Superior temporal gyrus (tissue), 1 donor: Measurements from ENCODE around the gene CRAMP1.

Experiments used
- DNase-seq: peaks from one replicate; pipeline ENCODE4 v3.0.0-alpha.2; 2016; ENCODE audit errors: extremely low spot score

CRAMP1 gene

GRCh38 chr16:1601489-1601888 is 10.7 kb upstream of the CRAMP1 start:
- DNase-seq = no peak

GRCh38 chr16:1602285-1602684 is 9.9 kb upstream of the CRAMP1 start:
- DNase-seq = no peak

GRCh38 chr16:1606774-1607173 is 5.4 kb upstream of the CRAMP1 start:
- DNase-seq = no peak

GRCh38 chr16:1607971-1608370 is 4.2 kb upstream of the CRAMP1 start:
- DNase-seq = no peak

- DNase-seq = peak; percentile 80
These were observed 1.9 kb upstream of the CRAMP1 start for GRCh38 chr16:1610071-1610898.

- no peak for DNase-seq
These were observed 1.1 kb upstream of the CRAMP1 start for GRCh38 chr16:1610899-1611632.

GRCh38 chr16:1613211-1613622 is 1.1 kb downstream of the CRAMP1 start:
- no peak for DNase-seq

GRCh38 chr16:1613728-1614455 is 1.7 kb downstream of the CRAMP1 start:
- no peak for DNase-seq

GRCh38 chr16:1614456-1615102 is 2.4 kb downstream of the CRAMP1 start:
- DNase-seq = no peak

GRCh38 chr16:1615761-1616160 is 3.6 kb downstream of the CRAMP1 start:
- DNase-seq = no peak

GRCh38 chr16:1619976-1620375 is 7.8 kb downstream of the CRAMP1 start:
- no peak for DNase-seq

- DNase-seq = no peak
These were observed 8.2 kb downstream of the CRAMP1 start for GRCh38 chr16:1620391-1620790.

- DNase-seq = no peak
These were observed 9.7 kb downstream of the CRAMP1 start for GRCh38 chr16:1621851-1622250.

GRCh38 chr16:1626327-1626726 is 14.2 kb downstream of the CRAMP1 start:
- no peak for DNase-seq

GRCh38 chr16:1626776-1627175 is 14.6 kb downstream of the CRAMP1 start:
- DNase-seq = no peak

GRCh38 chr16:1630450-1631213 is 18.5 kb downstream of the CRAMP1 start:
- DNase-seq = no peak

GRCh38 chr16:1631230-1631629 is 19.1 kb downstream of the CRAMP1 start:
- DNase-seq = no peak

- DNase-seq = no peak
These were observed 19.9 kb downstream of the CRAMP1 start for GRCh38 chr16:1631931-1632637.

GRCh38 chr16:1632638-1632970 is 20.4 kb downstream of the CRAMP1 start:
- no peak for DNase-seq

GRCh38 chr16:1633310-1633709 is 21.1 kb downstream of the CRAMP1 start:
- no peak for DNase-seq

GRCh38 chr16:1634541-1634940 is 22.4 kb downstream of the CRAMP1 start:
- DNase-seq = no peak
